D721Med (cell line): ENCODE data around the gene GLTP.
A peak's percentile ranks its signal among the peaks of the same experiment; 100 is the strongest.

Experiments
- DNase-seq: peaks from one replicate; pipeline ENCODE4 v3.0.0; 2011; ENCODE audit warnings: low spot score; ENCODE audit not compliant: insufficient read length
- FAIRE-seq: peaks from 2 replicates; lab custom pipeline; 2011; peaks lifted over from hg19 to GRCh38; lab: Jason Lieb, UNC
- TF ChIP-seq, protein P1 (sequence below): IDR thresholded peaks from 2 replicates; pipeline ENCODE4 v1.5.1; 2012; ENCODE audit warnings: mild to moderate bottlenecking, control low read depth; ENCODE audit not compliant: insufficient read depth; ENCODE audit errors: missing control alignments

Gene GLTP

DNA sequence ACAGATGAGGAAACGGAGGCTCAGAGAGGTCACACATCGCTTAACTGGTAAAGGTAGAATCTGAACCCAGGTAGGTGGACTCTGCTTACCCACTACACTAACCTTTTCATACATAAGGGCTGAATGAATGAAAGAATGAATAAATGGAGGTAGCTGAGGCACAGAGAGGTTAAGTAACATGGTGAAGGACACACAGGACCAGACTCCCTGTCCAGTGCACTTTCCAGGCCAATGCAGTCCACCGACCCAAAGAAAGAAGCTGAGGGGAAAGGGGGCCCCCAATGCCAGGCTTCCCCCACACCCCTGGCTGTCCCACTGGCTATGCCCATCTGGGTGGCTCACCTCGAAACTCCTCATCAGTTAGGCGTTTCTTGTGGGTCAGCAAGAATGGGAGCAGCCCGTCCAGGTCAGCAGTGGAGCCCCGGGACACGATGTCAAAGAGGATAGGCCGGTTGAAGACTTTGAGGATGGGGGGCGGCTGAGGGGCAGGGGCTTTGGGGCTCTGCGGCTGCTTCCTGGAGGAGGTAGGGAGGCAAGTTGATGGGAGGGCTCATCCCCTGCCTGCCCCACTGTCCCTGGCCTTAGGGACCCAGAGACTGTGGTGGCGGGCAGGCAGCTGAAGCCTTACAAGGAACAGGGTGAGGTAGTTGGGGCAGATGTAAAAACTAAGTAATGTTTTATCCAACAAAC lies 72.2 kb downstream of the GLTP start:
- FAIRE-seq (no peak), DNase-seq (no peak)
- TF ChIP-seq, protein P1, sequence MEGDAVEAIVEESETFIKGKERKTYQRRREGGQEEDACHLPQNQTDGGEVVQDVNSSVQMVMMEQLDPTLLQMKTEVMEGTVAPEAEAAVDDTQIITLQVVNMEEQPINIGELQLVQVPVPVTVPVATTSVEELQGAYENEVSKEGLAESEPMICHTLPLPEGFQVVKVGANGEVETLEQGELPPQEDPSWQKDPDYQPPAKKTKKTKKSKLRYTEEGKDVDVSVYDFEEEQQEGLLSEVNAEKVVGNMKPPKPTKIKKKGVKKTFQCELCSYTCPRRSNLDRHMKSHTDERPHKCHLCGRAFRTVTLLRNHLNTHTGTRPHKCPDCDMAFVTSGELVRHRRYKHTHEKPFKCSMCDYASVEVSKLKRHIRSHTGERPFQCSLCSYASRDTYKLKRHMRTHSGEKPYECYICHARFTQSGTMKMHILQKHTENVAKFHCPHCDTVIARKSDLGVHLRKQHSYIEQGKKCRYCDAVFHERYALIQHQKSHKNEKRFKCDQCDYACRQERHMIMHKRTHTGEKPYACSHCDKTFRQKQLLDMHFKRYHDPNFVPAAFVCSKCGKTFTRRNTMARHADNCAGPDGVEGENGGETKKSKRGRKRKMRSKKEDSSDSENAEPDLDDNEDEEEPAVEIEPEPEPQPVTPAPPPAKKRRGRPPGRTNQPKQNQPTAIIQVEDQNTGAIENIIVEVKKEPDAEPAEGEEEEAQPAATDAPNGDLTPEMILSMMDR: no peak

DNA sequence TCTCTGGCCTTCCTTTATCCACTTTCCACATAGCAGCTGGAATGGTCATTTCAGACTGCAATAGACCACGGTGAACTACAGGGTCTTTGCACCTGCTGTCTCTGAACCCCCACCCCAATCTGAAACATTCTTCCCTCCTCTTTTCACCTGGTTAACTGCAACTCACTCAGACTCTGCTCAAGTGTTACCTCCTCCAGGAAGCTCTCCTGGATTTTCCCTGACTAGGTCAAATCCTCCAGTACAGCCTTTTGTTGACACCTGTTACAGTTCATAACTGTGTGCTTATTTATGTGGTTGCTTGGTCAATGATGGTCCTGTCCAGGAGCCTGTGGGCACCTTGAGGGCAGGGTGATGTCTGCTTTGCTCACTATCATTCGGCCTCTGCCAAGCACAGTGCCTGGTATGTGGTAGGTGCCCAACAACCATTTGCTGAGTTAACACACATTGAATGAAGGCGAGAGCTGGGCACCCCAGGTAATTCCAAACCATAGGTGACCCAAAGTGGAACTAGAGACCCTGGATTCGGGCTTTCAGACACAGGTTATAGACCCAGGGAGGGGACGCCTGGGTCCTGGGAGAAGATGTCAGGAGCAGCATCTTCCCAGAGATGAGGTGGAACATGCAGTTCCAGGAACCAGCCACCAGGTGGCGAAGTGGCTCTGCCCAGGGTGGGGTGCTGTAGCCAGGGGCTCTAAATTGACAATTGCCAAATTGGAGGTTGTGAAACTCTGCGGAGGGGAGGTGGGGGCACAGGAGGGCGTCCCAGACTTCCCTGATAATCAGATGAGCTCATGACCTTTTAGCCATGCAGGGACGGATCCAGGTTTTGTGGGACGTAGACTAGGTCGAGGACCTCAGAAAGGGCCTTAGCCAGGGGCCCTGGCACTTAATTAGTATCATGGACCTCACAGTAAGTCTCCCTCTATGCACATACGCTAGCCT lies 75.2 kb downstream of the GLTP start:
- no peak for FAIRE-seq
- TF ChIP-seq, protein P1: peak; percentile 94
- DNase-seq: peak; percentile 65

DNA sequence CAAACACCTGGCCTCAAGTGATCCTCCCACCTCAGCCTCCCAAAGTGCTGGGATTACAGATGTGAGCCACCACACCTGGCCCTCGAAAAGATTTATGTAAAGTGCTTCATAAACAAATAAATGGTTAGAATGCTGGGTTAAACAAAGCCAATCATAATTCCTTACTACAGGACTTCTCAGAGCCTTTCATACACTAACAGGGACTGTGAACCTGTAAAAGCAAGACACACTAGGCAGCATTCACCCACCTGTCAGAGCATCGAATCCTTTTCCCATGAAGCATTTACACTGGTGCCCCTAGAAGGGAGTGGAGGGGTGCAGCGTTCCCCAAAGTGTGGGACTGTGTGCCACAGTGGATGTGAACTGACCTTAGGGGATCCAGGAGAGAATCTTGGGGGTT lies 76.7 kb downstream of the GLTP start:
- no peak for FAIRE-seq
- DNase-seq: no peak
- TF ChIP-seq, protein P1: no peak

DNA sequence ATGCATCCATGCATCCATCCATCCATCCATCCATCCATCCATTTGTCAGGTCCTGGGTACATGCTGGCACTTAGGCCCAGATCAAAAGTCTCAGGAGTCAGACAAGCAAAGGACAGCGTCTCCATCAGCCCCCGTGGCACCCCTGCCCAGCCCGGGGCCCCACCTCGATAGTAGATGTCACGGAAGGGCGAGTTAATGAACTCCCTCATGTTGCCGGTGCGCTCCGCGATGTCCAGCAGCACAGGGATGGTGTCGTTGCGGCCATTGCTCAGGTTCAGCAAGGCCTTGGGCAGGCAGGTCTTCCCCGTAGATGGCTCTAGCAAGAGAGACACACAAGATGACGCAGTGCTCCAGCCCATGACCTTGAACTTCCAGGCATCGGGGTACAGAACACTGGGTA lies 77.5 kb downstream of the GLTP start:
- FAIRE-seq: no peak
- DNase-seq: no peak
- TF ChIP-seq, protein P1: no peak
